Spinal cord (tissue), 10 donors: Measurements from ENCODE around the gene PVALEF. TPM values are rescaled to one million over a fixed set of nuclear protein-coding genes. Genes with fewer than 3 reads are reported as not detected.
"Not testable (repeated sequence)": the region's sequence is repeated elsewhere in the genome, so short reads cannot be mapped to it uniquely, and the experiment has no call there.

ENCODE experiments used
- DNase-seq, 6 donors: peaks; one replicate each; pipeline versions ENCODE4 v3.0.0 to v3.0.0-alpha.2; 2013 to 2015; ENCODE audit warnings: low spot score in 6 of 6, low read depth in 4 of 6
- H3K27ac ChIP-seq: one replicate; pipeline ENCODE4 v1.5.1; 2013; ENCODE audit warnings: low read depth, low read length, control low read depth
- H3K27me3 ChIP-seq: one replicate; pipeline ENCODE4 v1.6.1; 2013; ENCODE audit warnings: low read length; ENCODE audit not compliant: control insufficient read depth, insufficient read depth
- H3K36me3 ChIP-seq: one replicate; pipeline ENCODE4 v1.6.1; 2013; ENCODE audit warnings: low read length; ENCODE audit not compliant: control insufficient read depth, insufficient read depth
- H3K4me1 ChIP-seq: one replicate; pipeline ENCODE4 v1.6.1; 2013; ENCODE audit warnings: low read length; ENCODE audit not compliant: control insufficient read depth, insufficient read depth
- H3K4me3 ChIP-seq: one replicate; pipeline ENCODE4 v1.5.1; 2013; ENCODE audit warnings: low read depth, low read length, control low read depth
- H3K9me3 ChIP-seq: one replicate; pipeline ENCODE4 v1.6.1; 2013; ENCODE audit warnings: low read length; ENCODE audit not compliant: control insufficient read depth, insufficient read depth
- WGBS: methylation state at CpG from one replicate; pipeline ENCODE4 v1.1.5; 2013; ENCODE audit warnings: missing lambda C conversion rate; ENCODE audit not compliant: insufficient coverage; 5-methylcytosine and 5-hydroxymethylcytosine counted together
- polyA plus RNA-seq, 2 donors: library from polyadenylated mRNA; unstranded; fragments of 120-200 nt; gene quantifications; one replicate each; pipeline ENCODE4 v1.2.1, GENCODE V29; 2013; ENCODE audit not compliant: insufficient read length in 2 of 2
- total RNA-seq, 2 donors: library from RNA; depleted of rRNA in 1 of 2; stranded (reverse); fragments of 120-200 nt in 1 of 2; fragments of >200 nt in 1 of 2; gene quantifications; one replicate each; pipeline versions ENCODE4 v1.2.3 to v1.2.4, GENCODE V29; 2013 to 2014
- donor health status: healthy.

PVALEF gene
- total and polyA plus RNA-seq, 4 donors, result 0.11 to 0.90 (median 0.73) TPM; not detected in 1

DNA sequence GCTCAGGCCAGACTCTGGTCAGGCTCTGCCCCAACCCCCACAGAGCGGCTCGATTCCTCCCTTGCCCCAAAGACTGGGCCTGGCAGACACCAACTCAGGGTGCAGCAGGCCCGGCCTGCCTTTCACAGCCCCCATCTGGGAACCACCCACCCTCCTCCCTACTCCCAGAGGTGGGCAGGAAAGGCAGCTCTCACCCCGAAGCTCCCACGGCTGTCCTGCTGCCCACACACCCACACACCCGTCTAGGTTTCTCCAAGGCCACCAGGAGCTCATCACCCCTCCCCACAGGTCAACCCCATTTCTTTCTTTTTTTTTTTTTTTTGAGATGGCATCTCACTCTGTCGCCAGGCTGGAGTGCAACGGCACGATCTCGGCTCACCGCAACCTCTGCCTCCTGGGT is 53.7 kb downstream of the PVALEF start:
- H3K9me3 ChIP-seq, result no peaks in the 10 kb centered on the region
- no peak overlapping the region for H3K27ac ChIP-seq
- no peak overlapping the region for H3K4me3 ChIP-seq
- 92% methylated on average over 11 of the region's 11 CpGs for WGBS
- peaks cover 43% of the 10 kb centered on the region for H3K36me3 ChIP-seq
- H3K4me1 ChIP-seq, result peaks cover 26% of the 10 kb centered on the region
- no peak for DNase-seq
- no peaks in the 10 kb centered on the region for H3K27me3 ChIP-seq

- Histone ChIP-seq H3K4me1 (peaks cover 26% of the 10 kb centered on the region), H3K36me3 (peaks cover 43% of the 10 kb centered on the region), H3K9me3 (no peaks in the 10 kb centered on the region), H3K27me3 (no peaks in the 10 kb centered on the region), H3K27ac (no peak overlapping the region), H3K4me3 (no peak overlapping the region)
- DNase-seq, result no peak
- WGBS, result 97% methylated on average over 22 of the region's 24 CpGs
Observed at GRCh38 chr17:81219476-81220180, 54.3 kb downstream of the PVALEF start.

- 39% methylated on average over 9 of the region's 11 CpGs for WGBS
- no peak for DNase-seq
- Histone ChIP-seq H3K9me3 (no peaks in the 10 kb centered on the region), H3K36me3 (peaks cover 38% of the 10 kb centered on the region), H3K27ac (no peak overlapping the region), H3K4me3 (peak overlapping the region; percentile 63), H3K27me3 (no peaks in the 10 kb centered on the region), H3K4me1 (peaks cover 26% of the 10 kb centered on the region)
Observed at GRCh38 chr17:81221371-81221841, 56.1 kb downstream of the PVALEF start.

GRCh38 chr17:81221842-81222619 is 56.7 kb downstream of the PVALEF start:
- H3K36me3 ChIP-seq, result peaks cover 32% of the 10 kb centered on the region
- H3K9me3 ChIP-seq, result no peaks in the 10 kb centered on the region
- 18% methylated on average over 19 of the region's 24 CpGs for WGBS
- DNase-seq, result no peak
- H3K27me3 ChIP-seq, result no peaks in the 10 kb centered on the region
- peaks cover 26% of the 10 kb centered on the region for H3K4me1 ChIP-seq
- H3K27ac ChIP-seq, result no peak overlapping the region
- H3K4me3 ChIP-seq, result peak overlapping the region; percentile 63

GRCh38 chr17:81222620-81222905 is 57.3 kb downstream of the PVALEF start:
- Histone ChIP-seq H3K27me3 (no peaks in the 10 kb centered on the region), H3K27ac (no peak overlapping the region), H3K36me3 (peaks cover 27% of the 10 kb centered on the region), H3K9me3 (no peaks in the 10 kb centered on the region), H3K4me1 (peaks cover 26% of the 10 kb centered on the region), H3K4me3 (peak overlapping the region; percentile 63)
- WGBS, result under 1% methylated on average over 30 of the region's 30 CpGs
- no peak for DNase-seq

DNA sequence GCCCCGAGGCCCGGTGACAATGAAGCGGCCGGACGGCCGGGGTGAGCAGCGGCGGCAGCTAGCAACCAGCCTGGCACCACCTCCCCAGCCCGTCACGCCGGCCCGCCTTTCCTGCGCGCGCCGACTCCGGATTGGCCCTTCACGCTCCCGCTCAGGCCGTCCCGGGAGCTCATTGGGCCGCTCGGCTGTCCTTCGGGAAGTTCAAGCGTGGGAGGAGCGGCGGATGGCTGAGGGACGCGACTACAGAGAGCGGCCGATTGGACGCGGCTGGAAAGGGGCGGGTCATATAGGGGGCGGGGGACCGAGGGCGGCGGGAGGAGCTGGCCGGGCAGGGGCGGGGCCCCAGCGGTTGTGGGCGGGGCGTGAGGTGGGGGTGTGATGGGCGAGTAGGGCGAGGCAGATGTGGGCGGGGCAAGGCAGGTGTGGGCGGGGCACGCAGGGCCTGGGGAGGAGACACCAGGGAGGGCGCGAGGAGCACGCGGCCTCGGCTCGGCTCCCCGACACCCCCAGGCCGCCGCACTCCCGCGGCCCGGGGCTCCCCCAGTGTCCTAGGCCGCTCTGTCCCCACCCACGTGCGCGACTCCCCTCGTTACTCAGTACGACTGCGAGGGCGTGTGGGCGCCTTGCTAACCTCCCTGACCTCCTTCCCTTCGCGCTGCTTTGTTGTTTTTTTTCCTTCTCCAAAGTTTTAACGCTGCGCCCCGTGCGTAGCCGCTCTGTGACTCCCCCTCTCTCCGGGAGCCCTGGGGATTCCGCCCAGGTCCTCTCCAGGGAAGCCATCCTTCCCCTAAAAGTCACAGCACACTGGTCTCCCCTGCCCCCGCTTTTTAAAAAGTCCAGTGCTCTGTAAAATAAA is 57.8 kb downstream of the PVALEF start, which contains the start of gene CEP131:
TSS of gene CEP131 (minus strand) at position 60 of the 856 bp plus-strand sequence. CDS start 2,909 bp downstream, outside the sequence.
- no peak within 1 kb of the TSS for H3K27ac ChIP-seq
- peak; percentile 84 to 99 (median 98) for DNase-seq

DNA sequence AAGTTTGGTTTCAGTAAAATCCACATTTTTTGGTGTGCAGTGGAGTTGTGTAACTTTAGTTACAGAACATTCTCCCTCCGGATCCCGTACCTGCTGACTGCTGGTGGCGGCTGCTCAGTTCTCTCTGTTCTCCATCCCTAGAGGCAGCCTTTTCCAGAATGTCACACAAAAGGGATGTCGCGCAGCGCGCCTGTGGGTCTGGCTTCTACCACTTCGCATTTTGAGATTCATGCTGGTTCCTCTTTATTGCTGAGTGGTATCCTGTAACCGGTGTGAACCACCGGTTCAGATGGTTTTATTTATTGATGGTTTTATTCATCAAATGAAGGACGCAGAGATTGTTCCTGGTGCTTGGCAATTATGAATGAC is 58.4 kb downstream of the PVALEF start:
- H3K27ac ChIP-seq, result no peak overlapping the region
- H3K36me3 ChIP-seq, result peaks cover 22% of the 10 kb centered on the region
- peaks cover 26% of the 10 kb centered on the region for H3K4me1 ChIP-seq
- WGBS, result 4% methylated on average over 7 of the region's 11 CpGs
- peak in 1 of 6 donors; percentile 14 for DNase-seq
- H3K27me3 ChIP-seq, result no peaks in the 10 kb centered on the region
- no peaks in the 10 kb centered on the region for H3K9me3 ChIP-seq
- H3K4me3 ChIP-seq, result peak overlapping the region; percentile 44

More for the DNA sequence above, 57.8 kb downstream of the PVALEF start, which contains the start of gene CEP131:
- H3K9me3 ChIP-seq, result no peaks in the 10 kb centered on the region
- H3K36me3 ChIP-seq, result peaks cover 22% of the 10 kb centered on the region
- no peaks in the 10 kb centered on the region for H3K27me3 ChIP-seq
- H3K4me1 ChIP-seq, result peaks cover 26% of the 10 kb centered on the region
- H3K4me3 ChIP-seq, result peak within 1 kb of the TSS; percentile 63
- 0% methylated on average over 75 of the region's 79 CpGs for WGBS

DNA sequence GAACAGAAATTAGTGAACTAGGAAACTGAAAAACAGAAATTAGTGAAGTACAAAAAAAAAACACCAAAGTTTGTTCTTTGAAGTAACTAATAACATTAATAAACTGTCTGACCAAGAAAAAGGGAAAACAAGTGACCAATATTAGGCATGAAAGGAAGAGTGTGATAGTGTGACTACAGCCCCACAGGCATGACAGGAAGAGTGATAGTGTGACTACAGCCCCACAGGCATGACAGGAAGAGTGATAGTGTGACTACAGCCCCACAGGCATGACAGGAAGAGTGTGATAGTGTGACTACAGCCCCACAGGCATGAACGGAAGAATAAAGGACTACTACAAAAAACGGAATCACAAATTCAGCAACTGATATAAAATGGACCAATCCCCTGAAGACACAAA is 62.3 kb downstream of the PVALEF start:
- peaks cover 46% of the 10 kb centered on the region for H3K36me3 ChIP-seq
- not testable (repeated sequence) for H3K4me3 ChIP-seq
- no CpG with 5 or more reads among the region's 2 CpGs for WGBS

DNA sequence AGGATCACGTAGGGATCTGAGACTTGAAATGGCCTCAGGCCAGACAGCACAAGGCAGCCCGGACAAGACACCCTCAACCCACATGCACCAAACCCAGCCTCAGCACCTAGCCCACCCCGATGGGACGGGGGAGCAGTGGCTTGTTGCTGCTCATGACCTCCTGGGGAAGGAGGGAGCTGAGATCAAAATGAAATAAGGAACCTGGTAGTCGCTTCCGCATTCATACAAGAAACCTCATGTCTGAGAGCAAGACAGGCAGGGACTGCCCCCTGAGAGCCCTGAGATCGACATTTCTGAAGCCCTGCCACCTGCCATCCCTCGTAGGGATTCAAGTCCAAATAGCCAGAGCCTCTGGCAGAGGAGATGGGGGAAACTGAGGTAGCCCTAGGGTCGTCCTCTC is 63.1 kb downstream of the PVALEF start:
- Histone ChIP-seq H3K27me3 (no peaks in the 10 kb centered on the region), H3K27ac (no peak overlapping the region), H3K4me3 (no peak overlapping the region), H3K9me3 (no peaks in the 10 kb centered on the region), H3K4me1 (peaks cover 4% of the 10 kb centered on the region), H3K36me3 (peaks cover 54% of the 10 kb centered on the region)
- no peak for DNase-seq
- 90% methylated on average over 5 of the region's 9 CpGs for WGBS

More for the DNA sequence above, 62.3 kb downstream of the PVALEF start:
- not testable (repeated sequence) for H3K27ac ChIP-seq, H3K9me3 ChIP-seq, H3K4me1 ChIP-seq, DNase-seq, H3K27me3 ChIP-seq
